Uterus (tissue), 4 donors: ENCODE measurements around the gene PSAP. TPM values are rescaled to one million over a fixed set of nuclear protein-coding genes. Genes with fewer than 3 reads are reported as not detected.

Source experiments
- DNase-seq, 2 donors: peaks; one replicate each; pipeline ENCODE4 v3.0.0-alpha.2; 2019 to 2020
- H3K27ac ChIP-seq, 2 donors: fragments of 200-600 bp; sonication (generic); 1 replicate in 1 of 2; 2 replicates in 1 of 2; pipeline ENCODE4 v1.5.1; 2016 to 2018
- H3K27me3 ChIP-seq, 2 donors: fragments of 200-600 bp; sonication (generic); one replicate each; pipeline ENCODE4 v1.5.1; 2018 to 2019; ENCODE audit warnings: control low read depth in 1 of 2
- H3K36me3 ChIP-seq, 2 donors: fragments of 200-600 bp; sonication (generic); one replicate each; pipeline ENCODE4 v1.5.1; 2019; ENCODE audit warnings: control low read depth in 1 of 2
- H3K4me1 ChIP-seq, 2 donors: fragments of 200-600 bp; sonication (generic); one replicate each; pipeline ENCODE4 v1.5.1; 2018 to 2019; ENCODE audit warnings: control low read depth in 1 of 2
- H3K4me3 ChIP-seq, 2 donors: fragments of 200-600 bp; sonication (generic); 1 replicate in 1 of 2; 2 replicates in 1 of 2; pipeline ENCODE4 v1.5.1; 2018 to 2019; ENCODE audit warnings: mild to moderate bottlenecking in 1 of 2
- H3K9me3 ChIP-seq, 2 donors: fragments of 200-600 bp; sonication (generic); one replicate each; pipeline ENCODE4 v1.5.1; 2019; ENCODE audit warnings: control low read depth in 1 of 2
- CTCF ChIP-seq, 4 experiments: fragments of 200-600 bp in 2 of 4; fragments of 450-650 bp in 2 of 4; sonication (generic) in 2 of 4; IDR thresholded peaks; one replicate each; pipeline ENCODE4 v1.5.1; 2016 to 2019; ENCODE audit warnings: antibody characterized with exemption in 4 of 4, mild to moderate bottlenecking in 2 of 4, moderate library complexity in 1 of 4
- POLR2A ChIP-seq, 2 donors: fragments of 450-650 bp; IDR thresholded peaks; one replicate each; pipeline ENCODE4 v1.6.1; 2016; ENCODE audit warnings: antibody characterized with exemption in 2 of 2, mild to moderate bottlenecking in 1 of 2, moderate library complexity in 1 of 2
- intact Hi-C: fragments of 100-400 bp; cut with DNase I; formaldehyde crosslinking; loops from one replicate; pipeline ENCODE4 v1.15.1; 2023; ENCODE audit warnings: low total_unique reads
- total RNA-seq, 4 donors: library from RNA; depleted of rRNA in 3 of 4; stranded (reverse); fragments of >200 nt in 3 of 4; gene quantifications; one replicate each; pipeline versions ENCODE4 v1.1.0 to v1.2.4, GENCODE V29; 2014 to 2023
- donor health status: DM: yes; HTN: yes; CAD: no.

Gene PSAP
- total RNA-seq, 4 donors from 2014 or later, result 603 to 903 (median 759) TPM

GRCh38 chr10:71850021-71850742 is 869 bp downstream of the PSAP start:
- peaks cover 0 to 5% of the 10 kb centered on the region in 2 donors for H3K4me1 ChIP-seq
- H3K27ac ChIP-seq, result peak overlapping the region; percentile 92 to 100

GRCh38 chr10:71849461-71849908 is 1.6 kb downstream of the PSAP start:
- H3K4me1 ChIP-seq, result peaks cover 0 to 5% of the 10 kb centered on the region in 2 donors
- no peaks in the 10 kb centered on the region for H3K9me3 ChIP-seq
- DNase-seq, result no peak
- peak overlapping the region; percentile 65 to 88 for H3K4me3 ChIP-seq
- peak overlapping the region; percentile 92 to 100 for H3K27ac ChIP-seq
- H3K36me3 ChIP-seq, result no peaks in the 10 kb centered on the region
- TF ChIP-seq POLR2A (IDR thresholded peaks at IDR 0.05) (no peak), CTCF (IDR thresholded peaks at IDR 0.05) (no peak)
- H3K27me3 ChIP-seq, result no peaks in the 10 kb centered on the region
- intact Hi-C loops, result no loop called here

More at GRCh38 chr10:71850021-71850742, 869 bp downstream of the PSAP start:
- DNase-seq, result no peak
- Histone ChIP-seq H3K9me3 (no peaks in the 10 kb centered on the region), H3K27me3 (no peaks in the 10 kb centered on the region), H3K36me3 (no peaks in the 10 kb centered on the region), H3K4me3 (peak overlapping the region; percentile 65 to 88)
- intact Hi-C loops, result no loop called here
- TF ChIP-seq POLR2A (IDR thresholded peaks at IDR 0.05) (no peak), CTCF (IDR thresholded peaks at IDR 0.05) (no peak)

GRCh38 chr10:71848325-71849275 is 2.5 kb downstream of the PSAP start:
- Histone ChIP-seq H3K4me3 (no peak overlapping the region), H3K4me1 (peaks cover 0 to 5% of the 10 kb centered on the region in 2 donors), H3K27me3 (no peaks in the 10 kb centered on the region), H3K36me3 (no peaks in the 10 kb centered on the region), H3K27ac (peak overlapping the region; percentile 29 to 92), H3K9me3 (no peaks in the 10 kb centered on the region)
- intact Hi-C loops, result no loop called here
- DNase-seq, result no peak
- TF ChIP-seq CTCF (IDR thresholded peaks at IDR 0.05) (no peak), POLR2A (IDR thresholded peaks at IDR 0.05) (no peak)

- no peaks in the 10 kb centered on the region for H3K9me3 ChIP-seq
- H3K4me1 ChIP-seq, result peaks cover 0 to 5% of the 10 kb centered on the region in 2 donors
- no peaks in the 10 kb centered on the region for H3K36me3 ChIP-seq
- no peaks in the 10 kb centered on the region for H3K27me3 ChIP-seq
- H3K4me3 ChIP-seq, result no peak overlapping the region
- TF ChIP-seq CTCF (IDR thresholded peaks at IDR 0.05) (no peak), POLR2A (IDR thresholded peaks at IDR 0.05) (no peak)
- intact Hi-C loops, result no loop called here
- peak overlapping the region; percentile 29 to 92 for H3K27ac ChIP-seq
- DNase-seq, result no peak
Measured at GRCh38 chr10:71847418-71847817, 3.6 kb downstream of the PSAP start.
